K562 (cell line): ENCODE data around the gene WDR90. TPM values are rescaled to one million over a fixed set of nuclear protein-coding genes. Genes with fewer than 3 reads are reported as not detected.

Experiments used
- HNRNPLL ChIP-seq: fragments of 200-400 bp; formaldehyde crosslinking; IDR thresholded peaks from 2 replicates; pipeline ENCODE4 v1.6.1; 2017; ENCODE audit warnings: low read length, low read depth, mild to moderate bottlenecking; ENCODE audit not compliant: poor library complexity, severe bottlenecking
- MTA3 ChIP-seq: fragments of 450-650 bp; formaldehyde crosslinking; IDR thresholded peaks from 2 replicates; pipeline ENCODE4 v1.6.1; 2017; ENCODE audit warnings: mild to moderate bottlenecking, borderline replicate concordance
- PBX2 ChIP-seq, 2 experiments: IDR thresholded peaks in 1 of 2; conservative IDR thresholded peaks in 1 of 2; 2 replicates each; pipeline ENCODE4 v1.6.1; 2016; ENCODE audit warnings: low read depth in 2 of 2, mild to moderate bottlenecking in 1 of 2, missing compliant biosample characterization in 1 of 2, missing genetic modification characterization in 1 of 2, moderate library complexity in 1 of 2
- RAD21 ChIP-seq, 2 experiments: fragments of 250-450 bp in 1 of 2; fragments of 450-650 bp in 1 of 2; sonication (Bioruptor Pico) in 1 of 2; formaldehyde crosslinking in 1 of 2; IDR thresholded peaks in 1 of 2; conservative IDR thresholded peaks in 1 of 2; 2 replicates each; pipeline versions ENCODE4 v1.4.0 to v1.8.0; 2020 to 2022; ENCODE audit warnings: mild to moderate bottlenecking in 2 of 2, moderate library complexity in 1 of 2
- ZNF589 ChIP-seq: fragments of 200-800 bp; sonication (Bioruptor generic); IDR thresholded peaks from 2 replicates; pipeline ENCODE4 v1.6.1; 2016; ENCODE audit warnings: low read depth, missing genetic modification characterization, missing compliant biosample characterization
- polyA plus RNA-seq, 8 experiments: library from polyadenylated mRNA; depleted of rRNA in 4 of 8; stranded (reverse) in 5 of 8; unstranded in 3 of 8; fragments of >200 nt; fragmentation: Nextera tagmentation in 2 of 8; fragmentation: Illumina TruSeq in 1 of 8; extraction: Ambion mirVana in 2 of 8; extraction: Trizol in 1 of 8; gene quantifications; 2 replicates each; pipeline versions ENCODE4 v1.2.1 to v1.2.3, GENCODE V29; 2011 to 2014; ENCODE audit warnings: inconsistent platforms in 1 of 8, missing spikeins in 1 of 8
- total RNA-seq, 7 experiments: library from RNA; depleted of rRNA in 6 of 7; stranded (reverse); fragments of >200 nt in 6 of 7; fragmentation: Illumina TruSeq in 2 of 7; extraction: Trizol in 2 of 7; gene quantifications; 2 replicates each; pipeline versions ENCODE4 v1.2.1 to v1.2.3, GENCODE V29; 2011 to 2021; ENCODE audit warnings: low replicate concordance in 1 of 7
- TF ChIP-seq, protein P1 (sequence below): fragments of 450-650 bp; IDR thresholded peaks from 2 replicates; pipeline ENCODE4 v1.6.1; 2016; ENCODE audit warnings: mild to moderate bottlenecking, moderate library complexity
- TF ChIP-seq, protein P2 (sequence below): sonication (generic); formaldehyde crosslinking; IDR thresholded peaks from 2 replicates; pipeline ENCODE4 v1.9.0; 2022; ENCODE audit warnings: mild to moderate bottlenecking, missing genetic modification reagents
- TF ChIP-seq, protein P3 (sequence below), 2 experiments: IDR thresholded peaks; 2 replicates each; pipeline ENCODE4 v1.6.1; 2011; ENCODE audit warnings: borderline replicate concordance in 1 of 2, control low read depth in 1 of 2, low read depth in 1 of 2, low read length in 1 of 2, mild to moderate bottlenecking in 1 of 2, mixed read lengths in 1 of 2, moderate library complexity in 1 of 2; ENCODE audit not compliant: insufficient read depth in 1 of 2, insufficient read length in 1 of 2, poor library complexity in 1 of 2, severe bottlenecking in 1 of 2; ENCODE audit errors: extremely low read depth in 1 of 2

The WDR90 gene
- total and polyA plus RNA-seq, 9 of the 15 experiments (the other 6 are each of a cell fraction or from before 2014, with no cell fraction given): 0.44 to 12.6 (median 3.3) TPM

DNA sequence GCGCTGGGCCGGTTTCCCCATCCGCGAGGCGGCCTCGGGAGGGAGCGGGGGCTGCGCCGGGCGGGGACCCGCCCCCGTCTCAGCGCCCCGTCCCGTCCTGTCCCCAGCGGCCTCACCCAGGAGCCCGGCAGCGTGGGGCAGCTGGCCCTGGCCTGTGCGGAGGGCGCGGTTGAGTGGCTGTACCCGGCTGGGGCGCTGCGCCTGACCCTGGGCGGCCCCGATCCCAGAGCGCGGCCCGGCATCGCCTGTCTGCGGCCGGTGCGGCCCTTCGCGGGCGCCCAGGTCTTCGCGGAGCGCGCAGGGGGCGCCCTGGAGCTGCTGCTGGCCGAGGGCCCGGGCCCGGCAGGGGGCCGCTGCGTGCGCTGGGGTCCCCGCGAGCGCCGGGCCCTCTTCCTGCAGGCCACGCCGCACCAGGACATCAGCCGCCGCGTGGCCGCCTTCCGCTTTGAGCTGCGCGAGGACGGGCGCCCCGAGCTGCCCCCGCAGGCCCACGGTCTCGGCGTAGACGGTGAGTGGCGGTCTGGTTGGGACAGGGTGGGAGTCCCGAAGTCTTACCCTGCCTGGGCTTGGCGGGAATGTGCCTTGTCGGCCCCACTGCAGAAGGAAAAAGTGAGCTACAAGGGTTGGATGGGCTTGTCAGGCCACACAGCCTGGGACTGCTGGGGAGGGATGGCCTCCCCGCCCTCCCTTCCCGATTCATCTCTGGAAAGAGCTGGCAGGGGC lies 66.5 kb downstream of the WDR90 start (continued):
- TF ChIP-seq, protein P1, sequence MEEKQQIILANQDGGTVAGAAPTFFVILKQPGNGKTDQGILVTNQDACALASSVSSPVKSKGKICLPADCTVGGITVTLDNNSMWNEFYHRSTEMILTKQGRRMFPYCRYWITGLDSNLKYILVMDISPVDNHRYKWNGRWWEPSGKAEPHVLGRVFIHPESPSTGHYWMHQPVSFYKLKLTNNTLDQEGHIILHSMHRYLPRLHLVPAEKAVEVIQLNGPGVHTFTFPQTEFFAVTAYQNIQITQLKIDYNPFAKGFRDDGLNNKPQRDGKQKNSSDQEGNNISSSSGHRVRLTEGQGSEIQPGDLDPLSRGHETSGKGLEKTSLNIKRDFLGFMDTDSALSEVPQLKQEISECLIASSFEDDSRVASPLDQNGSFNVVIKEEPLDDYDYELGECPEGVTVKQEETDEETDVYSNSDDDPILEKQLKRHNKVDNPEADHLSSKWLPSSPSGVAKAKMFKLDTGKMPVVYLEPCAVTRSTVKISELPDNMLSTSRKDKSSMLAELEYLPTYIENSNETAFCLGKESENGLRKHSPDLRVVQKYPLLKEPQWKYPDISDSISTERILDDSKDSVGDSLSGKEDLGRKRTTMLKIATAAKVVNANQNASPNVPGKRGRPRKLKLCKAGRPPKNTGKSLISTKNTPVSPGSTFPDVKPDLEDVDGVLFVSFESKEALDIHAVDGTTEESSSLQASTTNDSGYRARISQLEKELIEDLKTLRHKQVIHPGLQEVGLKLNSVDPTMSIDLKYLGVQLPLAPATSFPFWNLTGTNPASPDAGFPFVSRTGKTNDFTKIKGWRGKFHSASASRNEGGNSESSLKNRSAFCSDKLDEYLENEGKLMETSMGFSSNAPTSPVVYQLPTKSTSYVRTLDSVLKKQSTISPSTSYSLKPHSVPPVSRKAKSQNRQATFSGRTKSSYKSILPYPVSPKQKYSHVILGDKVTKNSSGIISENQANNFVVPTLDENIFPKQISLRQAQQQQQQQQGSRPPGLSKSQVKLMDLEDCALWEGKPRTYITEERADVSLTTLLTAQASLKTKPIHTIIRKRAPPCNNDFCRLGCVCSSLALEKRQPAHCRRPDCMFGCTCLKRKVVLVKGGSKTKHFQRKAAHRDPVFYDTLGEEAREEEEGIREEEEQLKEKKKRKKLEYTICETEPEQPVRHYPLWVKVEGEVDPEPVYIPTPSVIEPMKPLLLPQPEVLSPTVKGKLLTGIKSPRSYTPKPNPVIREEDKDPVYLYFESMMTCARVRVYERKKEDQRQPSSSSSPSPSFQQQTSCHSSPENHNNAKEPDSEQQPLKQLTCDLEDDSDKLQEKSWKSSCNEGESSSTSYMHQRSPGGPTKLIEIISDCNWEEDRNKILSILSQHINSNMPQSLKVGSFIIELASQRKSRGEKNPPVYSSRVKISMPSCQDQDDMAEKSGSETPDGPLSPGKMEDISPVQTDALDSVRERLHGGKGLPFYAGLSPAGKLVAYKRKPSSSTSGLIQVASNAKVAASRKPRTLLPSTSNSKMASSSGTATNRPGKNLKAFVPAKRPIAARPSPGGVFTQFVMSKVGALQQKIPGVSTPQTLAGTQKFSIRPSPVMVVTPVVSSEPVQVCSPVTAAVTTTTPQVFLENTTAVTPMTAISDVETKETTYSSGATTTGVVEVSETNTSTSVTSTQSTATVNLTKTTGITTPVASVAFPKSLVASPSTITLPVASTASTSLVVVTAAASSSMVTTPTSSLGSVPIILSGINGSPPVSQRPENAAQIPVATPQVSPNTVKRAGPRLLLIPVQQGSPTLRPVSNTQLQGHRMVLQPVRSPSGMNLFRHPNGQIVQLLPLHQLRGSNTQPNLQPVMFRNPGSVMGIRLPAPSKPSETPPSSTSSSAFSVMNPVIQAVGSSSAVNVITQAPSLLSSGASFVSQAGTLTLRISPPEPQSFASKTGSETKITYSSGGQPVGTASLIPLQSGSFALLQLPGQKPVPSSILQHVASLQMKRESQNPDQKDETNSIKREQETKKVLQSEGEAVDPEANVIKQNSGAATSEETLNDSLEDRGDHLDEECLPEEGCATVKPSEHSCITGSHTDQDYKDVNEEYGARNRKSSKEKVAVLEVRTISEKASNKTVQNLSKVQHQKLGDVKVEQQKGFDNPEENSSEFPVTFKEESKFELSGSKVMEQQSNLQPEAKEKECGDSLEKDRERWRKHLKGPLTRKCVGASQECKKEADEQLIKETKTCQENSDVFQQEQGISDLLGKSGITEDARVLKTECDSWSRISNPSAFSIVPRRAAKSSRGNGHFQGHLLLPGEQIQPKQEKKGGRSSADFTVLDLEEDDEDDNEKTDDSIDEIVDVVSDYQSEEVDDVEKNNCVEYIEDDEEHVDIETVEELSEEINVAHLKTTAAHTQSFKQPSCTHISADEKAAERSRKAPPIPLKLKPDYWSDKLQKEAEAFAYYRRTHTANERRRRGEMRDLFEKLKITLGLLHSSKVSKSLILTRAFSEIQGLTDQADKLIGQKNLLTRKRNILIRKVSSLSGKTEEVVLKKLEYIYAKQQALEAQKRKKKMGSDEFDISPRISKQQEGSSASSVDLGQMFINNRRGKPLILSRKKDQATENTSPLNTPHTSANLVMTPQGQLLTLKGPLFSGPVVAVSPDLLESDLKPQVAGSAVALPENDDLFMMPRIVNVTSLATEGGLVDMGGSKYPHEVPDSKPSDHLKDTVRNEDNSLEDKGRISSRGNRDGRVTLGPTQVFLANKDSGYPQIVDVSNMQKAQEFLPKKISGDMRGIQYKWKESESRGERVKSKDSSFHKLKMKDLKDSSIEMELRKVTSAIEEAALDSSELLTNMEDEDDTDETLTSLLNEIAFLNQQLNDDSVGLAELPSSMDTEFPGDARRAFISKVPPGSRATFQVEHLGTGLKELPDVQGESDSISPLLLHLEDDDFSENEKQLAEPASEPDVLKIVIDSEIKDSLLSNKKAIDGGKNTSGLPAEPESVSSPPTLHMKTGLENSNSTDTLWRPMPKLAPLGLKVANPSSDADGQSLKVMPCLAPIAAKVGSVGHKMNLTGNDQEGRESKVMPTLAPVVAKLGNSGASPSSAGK: peak; percentile 33; the same call in 1 of the 2 replicates
- TF ChIP-seq ZNF589: no peak
- TF ChIP-seq MTA3: peak; percentile 42; the same call in 1 of the 2 replicates
- TF ChIP-seq, protein P2, sequence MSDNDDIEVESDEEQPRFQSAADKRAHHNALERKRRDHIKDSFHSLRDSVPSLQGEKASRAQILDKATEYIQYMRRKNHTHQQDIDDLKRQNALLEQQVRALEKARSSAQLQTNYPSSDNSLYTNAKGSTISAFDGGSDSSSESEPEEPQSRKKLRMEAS: peak; percentile 60
- no peak for TF ChIP-seq PBX2 (CRISPR knock-in tag; IDR thresholded peaks at IDR 0.05; ENCODE audit: low read depth)
- no peak for TF ChIP-seq PBX2 (tag; conservative IDR thresholded peaks at IDR 0.05; ENCODE audit: low read depth)
- TF ChIP-seq, protein P3, sequence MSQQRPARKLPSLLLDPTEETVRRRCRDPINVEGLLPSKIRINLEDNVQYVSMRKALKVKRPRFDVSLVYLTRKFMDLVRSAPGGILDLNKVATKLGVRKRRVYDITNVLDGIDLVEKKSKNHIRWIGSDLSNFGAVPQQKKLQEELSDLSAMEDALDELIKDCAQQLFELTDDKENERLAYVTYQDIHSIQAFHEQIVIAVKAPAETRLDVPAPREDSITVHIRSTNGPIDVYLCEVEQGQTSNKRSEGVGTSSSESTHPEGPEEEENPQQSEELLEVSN (IDR thresholded peaks at IDR 0.05; ENCODE audit: borderline replicate concordance in 1 of 2, extremely low read depth in 1 of 2, insufficient read depth in 1 of 2, insufficient read length in 1 of 2, low read depth in 1 of 2, low read length in 1 of 2, poor library complexity in 1 of 2, severe bottlenecking in 1 of 2): peak; percentile 28 to 59
- peak; percentile 24 for TF ChIP-seq HNRNPLL
- TF ChIP-seq RAD21 (CRISPR knock-in tag; conservative IDR thresholded peaks at IDR 0.05 in 1 of 2, IDR thresholded peaks at IDR 0.05 in 1 of 2): peak in 1 of 2 experiments; percentile 59; a peak in 2 of 4 replicates
